NK-92 treated with Interleukin-12 subunit alpha and Interleukin-12 subunit beta, amount 100 ng/mL, for 24 hours (cell line): ENCODE measurements around the gene TAS2R41.
"Not testable (repeated sequence)": the region's sequence is repeated elsewhere in the genome, so short reads cannot be mapped to it uniquely, and the experiment has no call there.

Experiments used
- DNase-seq: peaks from one replicate; lab custom pipeline; 2025; lab: John Stamatoyannopoulos, UW

The TAS2R41 gene

DNA sequence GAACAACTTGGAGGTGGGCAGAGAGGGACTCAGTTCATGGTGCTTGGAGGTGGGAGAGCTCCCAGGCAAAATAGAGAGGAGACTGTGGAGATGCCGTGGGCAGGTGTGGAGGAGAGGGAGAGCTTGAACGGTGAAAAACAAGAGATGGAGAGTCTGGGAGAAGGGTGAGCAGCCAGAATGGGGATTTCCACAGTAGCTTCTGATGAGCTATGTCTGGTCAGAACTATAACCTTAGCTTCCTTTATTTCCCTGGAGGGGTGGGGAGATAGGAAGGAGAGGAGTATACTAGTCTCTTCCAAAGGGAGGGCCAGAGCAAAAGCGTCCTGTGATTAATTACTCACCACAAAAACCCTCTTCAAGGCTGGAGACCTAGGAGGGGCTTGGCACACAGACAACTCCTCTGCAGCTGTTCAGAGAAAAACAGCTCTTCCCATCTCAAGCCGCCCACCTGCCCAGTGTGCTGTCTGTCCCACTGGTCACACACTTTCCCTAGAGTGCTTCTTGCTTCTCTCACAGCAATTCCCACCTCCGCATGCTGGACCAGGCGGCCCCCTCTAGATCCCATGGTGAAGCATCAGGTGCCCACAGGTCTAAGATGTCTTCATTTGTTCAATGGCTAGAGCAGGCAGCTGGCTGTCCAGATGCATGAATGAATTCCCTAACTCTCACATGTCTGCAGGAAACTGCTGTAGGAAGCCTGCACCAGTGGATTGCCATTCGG lies 41.9 kb downstream of the TAS2R41 start:
- no peak for DNase-seq

DNA sequence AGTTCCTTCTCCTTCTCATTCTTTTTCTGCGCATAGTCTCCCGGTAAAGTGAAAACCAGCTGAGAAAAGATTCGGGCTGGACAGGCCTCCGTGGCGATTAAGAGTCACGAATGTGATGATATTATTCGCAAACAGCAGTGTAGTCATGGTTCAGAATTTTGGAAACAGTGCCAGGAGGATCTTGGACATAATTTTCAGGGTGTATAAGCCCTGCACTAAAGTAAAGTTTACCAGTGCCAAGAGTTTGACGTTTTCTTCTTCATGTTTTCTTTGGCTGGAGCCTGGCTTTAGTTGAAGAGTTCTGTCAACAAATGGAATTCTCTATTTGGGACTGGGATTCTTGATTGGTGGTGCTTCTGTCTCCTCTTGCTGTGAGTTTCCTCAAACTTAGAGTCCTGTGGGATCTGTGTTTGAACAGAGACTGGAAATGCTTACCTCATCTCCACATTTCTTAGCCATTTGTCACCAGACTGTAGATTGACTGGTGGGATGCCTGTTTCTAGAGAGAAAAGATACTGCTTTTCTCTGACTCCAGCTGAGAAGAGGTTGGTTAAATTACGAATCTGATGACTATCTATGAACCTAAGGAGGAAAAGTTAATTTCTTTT lies 44.7 kb downstream of the TAS2R41 start:
- DNase-seq = not testable (repeated sequence)
